ENCODE measurements around the gene SORCS1. TPM values are rescaled to one million over a fixed set of nuclear protein-coding genes. Genes with fewer than 3 reads are reported as not detected.

SORCS1 gene
- total and polyA plus RNA-seq, 12 donors = 0.18 to 11.1 (median 1.1) TPM

- TF ChIP-seq POLR2A (IDR thresholded peaks at IDR 0.05) = no peak
- TF ChIP-seq, protein P1, sequence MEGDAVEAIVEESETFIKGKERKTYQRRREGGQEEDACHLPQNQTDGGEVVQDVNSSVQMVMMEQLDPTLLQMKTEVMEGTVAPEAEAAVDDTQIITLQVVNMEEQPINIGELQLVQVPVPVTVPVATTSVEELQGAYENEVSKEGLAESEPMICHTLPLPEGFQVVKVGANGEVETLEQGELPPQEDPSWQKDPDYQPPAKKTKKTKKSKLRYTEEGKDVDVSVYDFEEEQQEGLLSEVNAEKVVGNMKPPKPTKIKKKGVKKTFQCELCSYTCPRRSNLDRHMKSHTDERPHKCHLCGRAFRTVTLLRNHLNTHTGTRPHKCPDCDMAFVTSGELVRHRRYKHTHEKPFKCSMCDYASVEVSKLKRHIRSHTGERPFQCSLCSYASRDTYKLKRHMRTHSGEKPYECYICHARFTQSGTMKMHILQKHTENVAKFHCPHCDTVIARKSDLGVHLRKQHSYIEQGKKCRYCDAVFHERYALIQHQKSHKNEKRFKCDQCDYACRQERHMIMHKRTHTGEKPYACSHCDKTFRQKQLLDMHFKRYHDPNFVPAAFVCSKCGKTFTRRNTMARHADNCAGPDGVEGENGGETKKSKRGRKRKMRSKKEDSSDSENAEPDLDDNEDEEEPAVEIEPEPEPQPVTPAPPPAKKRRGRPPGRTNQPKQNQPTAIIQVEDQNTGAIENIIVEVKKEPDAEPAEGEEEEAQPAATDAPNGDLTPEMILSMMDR (IDR thresholded peaks at IDR 0.05) = no peak
- intact Hi-C loops (cut with DNase I) = no loop called here
- no peaks in the 10 kb centered on the region for H3K9me3 ChIP-seq (replicated peaks in 1 of 3)
- DNase-seq = no peak
- no peaks in the 10 kb centered on the region for H3K27me3 ChIP-seq
- H3K27ac ChIP-seq = no peak overlapping the region
- no peak overlapping the region for H3K4me3 ChIP-seq
- H3K4me1 ChIP-seq (replicated peaks in 1 of 2) = no peaks in the 10 kb centered on the region
- H3K36me3 ChIP-seq (replicated peaks in 1 of 2) = no peaks in the 10 kb centered on the region
These were observed 239.3 kb downstream of the SORCS1 start for GRCh38 chr10:106925191-106925590.

DNA sequence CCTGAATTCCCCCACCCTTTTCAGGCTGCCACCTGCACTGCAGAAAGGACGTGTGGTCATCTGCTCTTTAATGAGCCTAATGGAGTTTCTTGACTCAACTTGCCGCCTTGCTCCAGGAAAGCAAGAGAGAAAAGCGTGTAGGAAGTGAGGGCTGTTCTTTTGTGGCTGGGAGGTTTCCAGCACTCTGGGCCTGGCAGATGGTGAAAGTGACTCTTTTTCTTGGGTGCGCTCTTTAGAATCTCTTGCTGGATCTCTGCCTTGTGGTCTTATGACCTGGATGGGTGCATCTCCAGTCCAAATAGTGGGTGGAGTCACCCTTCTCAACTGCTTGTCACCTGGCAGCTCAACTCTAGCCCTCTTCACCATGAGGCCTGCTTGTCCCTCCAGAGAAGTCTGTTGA, 244.0 kb downstream of the SORCS1 start:
- WGBS, 4 donors = 77 to 85% (median 80%) methylated on average over 4 of the region's 4 CpGs
- TF ChIP-seq POLR2A (IDR thresholded peaks at IDR 0.05) = no peak
- TF ChIP-seq, protein P1 (IDR thresholded peaks at IDR 0.05) = no peak
- Histone ChIP-seq H3K4me3 (no peak overlapping the region), H3K9me3 (replicated peaks in 1 of 3) (no peaks in the 10 kb centered on the region), H3K36me3 (replicated peaks in 1 of 2) (no peaks in the 10 kb centered on the region), H3K27ac (no peak overlapping the region), H3K4me1 (replicated peaks in 1 of 2) (no peaks in the 10 kb centered on the region), H3K27me3 (no peaks in the 10 kb centered on the region)
- intact Hi-C loops (cut with DNase I) = no loop called here
- no peak for DNase-seq

- Histone ChIP-seq H3K4me3 (no peak overlapping the region), H3K4me1 (replicated peaks in 1 of 2) (no peaks in the 10 kb centered on the region), H3K27me3 (no peaks in the 10 kb centered on the region), H3K9me3 (replicated peaks in 1 of 3) (no peaks in the 10 kb centered on the region), H3K27ac (no peak overlapping the region), H3K36me3 (replicated peaks in 1 of 2) (no peaks in the 10 kb centered on the region)
- TF ChIP-seq, protein P1 (IDR thresholded peaks at IDR 0.05) = no peak
- no peak for TF ChIP-seq POLR2A (IDR thresholded peaks at IDR 0.05)
- no peak for DNase-seq
- intact Hi-C loops (cut with DNase I) = no loop called here
- WGBS, 4 donors = 63 to 77% (median 65%) methylated on average over 3 of the region's 3 CpGs
These were observed 244.6 kb downstream of the SORCS1 start for GRCh38 chr10:106919871-106920282.

DNA sequence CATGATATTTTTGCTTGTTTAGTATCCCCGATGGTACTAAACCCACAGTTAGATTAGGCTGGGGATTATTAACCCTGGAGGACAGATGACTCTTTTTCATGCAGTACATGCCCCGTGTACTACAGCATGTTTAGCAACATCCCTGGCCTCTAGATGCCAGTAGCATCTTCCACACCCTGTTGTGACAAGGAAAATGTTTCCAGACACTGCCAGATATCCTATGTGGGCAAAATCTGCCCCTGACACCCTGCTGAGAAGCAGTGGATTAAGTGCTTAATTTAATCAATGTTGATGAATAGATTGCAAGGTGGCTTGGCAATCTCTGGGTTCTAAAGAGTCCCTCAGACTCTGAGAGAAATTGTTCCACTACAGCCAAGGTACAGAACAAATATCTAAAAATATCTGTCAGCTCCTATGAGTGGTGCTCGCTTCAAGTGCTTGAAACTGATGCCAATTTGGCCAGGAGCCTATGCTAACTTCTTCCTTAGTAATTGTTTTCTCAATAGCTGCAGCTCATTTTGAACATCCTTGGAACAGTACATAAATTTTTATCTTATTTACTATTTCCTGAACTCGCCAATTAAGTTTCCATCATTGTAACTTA, 247.0 kb downstream of the SORCS1 start:
- Histone ChIP-seq H3K4me3 (no peak overlapping the region), H3K36me3 (replicated peaks in 1 of 2) (no peaks in the 10 kb centered on the region), H3K9me3 (replicated peaks in 1 of 3) (no peaks in the 10 kb centered on the region), H3K27ac (no peak overlapping the region), H3K27me3 (no peaks in the 10 kb centered on the region), H3K4me1 (replicated peaks in 1 of 2) (no peaks in the 10 kb centered on the region)
- intact Hi-C loops (cut with DNase I) = no loop called here
- WGBS, 4 donors = 34 to 50% (median 40%) methylated on average over 4 of the region's 4 CpGs
- DNase-seq = peak in 1 of 7 donors; percentile 6
- TF ChIP-seq, protein P1 (IDR thresholded peaks at IDR 0.05) = no peak
- TF ChIP-seq POLR2A (IDR thresholded peaks at IDR 0.05) = no peak
